Measurements from ENCODE around the gene UNC5CL.
A peak's percentile ranks its signal among the peaks of the same experiment; 100 is the strongest.
"Not testable (repeated sequence)": the region's sequence is repeated elsewhere in the genome, so short reads cannot be mapped to it uniquely, and the experiment has no call there.

The UNC5CL gene

DNA sequence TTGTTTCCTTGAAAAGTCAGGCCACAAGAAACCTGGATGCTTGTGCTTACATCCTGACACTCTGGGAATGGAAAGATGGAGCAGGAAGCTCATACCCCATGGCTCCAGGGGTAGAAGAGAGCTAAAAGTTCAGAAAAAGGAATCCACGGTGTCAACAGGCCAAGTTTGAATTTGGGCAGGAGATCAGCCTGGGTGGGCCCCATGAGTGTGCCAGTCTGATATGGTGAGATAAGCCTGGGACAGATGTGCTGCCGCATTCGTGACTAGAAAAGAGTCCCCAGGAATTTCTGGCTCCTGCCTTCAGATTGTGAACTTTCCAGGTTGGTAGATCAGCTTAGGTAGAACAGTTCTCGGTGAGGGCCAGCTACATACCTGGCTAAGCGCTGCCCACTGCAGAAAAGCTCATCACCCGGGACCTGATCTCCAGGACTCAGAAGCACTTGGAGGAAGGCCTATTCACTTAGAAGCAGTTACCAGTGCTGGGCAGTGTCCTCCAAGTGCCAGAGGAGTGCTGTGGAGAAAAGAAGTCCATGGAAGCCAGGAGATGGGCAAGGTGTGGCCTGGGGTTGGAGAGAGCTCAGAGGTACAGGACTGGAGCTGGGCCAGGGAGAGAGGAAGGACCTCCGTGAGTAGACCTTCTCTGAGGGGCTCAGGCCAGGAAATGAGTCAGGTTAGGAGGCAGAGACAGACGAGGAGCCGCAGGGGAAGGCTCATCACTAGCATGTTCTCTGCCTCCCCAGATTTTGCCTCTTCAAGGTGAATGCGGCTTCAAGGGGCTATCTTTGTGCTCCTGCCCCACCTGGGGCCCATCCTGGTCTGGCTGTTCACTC lies 3.4 kb upstream of the UNC5CL start, which contains the start of gene TSPO2:
Gene TSPO2, plus strand, starts transcription at position 242 of the 830 bp plus-strand sequence. Its CDS starts 519 bp downstream, at position 761.
- no peak for DNase-seq

GRCh38 chr6:41040940-41041536 lies 2.0 kb upstream of the UNC5CL start:
- intact Hi-C loops (cut with DNase I): no loop called here
- DNase-seq: no peak

More for the DNA sequence above, 3.4 kb upstream of the UNC5CL start, which contains the start of gene TSPO2:
- intact Hi-C loops (cut with DNase I): no loop called here

- intact Hi-C loops (cut with DNase I): no loop called here
- DNase-seq: no peak
These were observed 1.3 kb upstream of the UNC5CL start for GRCh38 chr6:41040101-41040939.

DNA sequence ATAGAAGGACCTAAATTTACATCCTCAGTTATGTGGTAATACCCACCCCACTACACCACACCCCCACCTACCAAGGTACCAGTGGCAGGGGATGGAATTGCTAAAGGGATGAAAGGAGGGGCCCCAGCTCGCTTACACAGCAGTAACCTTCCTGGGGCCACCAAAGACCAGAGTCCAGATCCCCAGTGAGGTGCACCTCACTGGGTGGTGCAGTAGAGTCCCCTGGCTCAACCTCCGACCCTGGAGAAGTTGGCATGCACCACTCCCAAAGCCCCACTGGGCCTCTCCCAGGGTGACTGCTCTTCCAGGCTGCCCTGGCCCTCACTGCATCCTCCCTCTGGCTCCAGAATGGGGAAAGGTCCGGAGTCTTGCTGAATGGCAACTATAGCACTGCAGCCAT lies 816 bp downstream of the UNC5CL start:
- intact Hi-C loops (cut with DNase I): no loop called here
- DNase-seq: no peak

DNA sequence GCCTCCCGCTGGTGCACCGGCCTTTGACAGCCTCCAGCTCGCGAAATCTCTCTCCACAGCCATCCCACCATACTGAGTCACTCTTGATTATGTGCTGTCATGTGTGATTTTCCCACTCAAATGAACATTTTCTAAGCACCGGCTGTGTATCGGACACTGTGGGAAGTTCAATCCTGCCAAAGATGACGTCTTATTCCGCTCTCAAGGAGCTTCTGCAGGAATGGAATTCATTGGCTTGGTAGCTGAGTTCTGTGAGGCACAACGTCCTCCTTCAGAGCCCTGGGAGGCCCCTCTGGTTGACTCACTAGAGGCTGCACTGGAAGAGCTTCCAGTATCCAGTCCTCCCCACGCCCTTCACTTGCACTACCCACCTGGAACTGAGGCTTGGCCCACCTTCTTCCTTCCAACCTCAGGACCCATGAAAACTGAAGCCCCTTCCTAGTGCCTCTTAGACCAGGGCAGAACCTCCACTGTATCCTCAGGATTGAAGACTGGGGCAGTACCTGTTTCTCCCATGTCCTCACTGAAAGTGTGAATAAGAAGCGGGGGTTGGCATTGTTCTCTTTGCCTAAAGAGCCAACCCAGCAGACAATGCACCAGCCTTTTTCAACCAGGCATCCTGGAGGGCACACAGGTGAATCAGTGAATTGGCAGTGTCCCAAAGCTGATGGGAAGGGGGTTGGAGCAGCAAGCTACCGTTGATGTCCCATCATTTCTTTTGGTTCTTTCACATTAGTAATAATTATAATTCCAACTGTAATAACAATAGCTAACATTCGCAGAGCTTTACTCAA lies 1.7 kb downstream of the UNC5CL start:
- DNase-seq: peak in 2 of 10 donors; percentile 6 to 23
- intact Hi-C loops (cut with DNase I): no loop called here

- DNase-seq: no peak
- intact Hi-C loops (cut with DNase I): no loop called here
These were observed 2.4 kb downstream of the UNC5CL start for GRCh38 chr6:41036601-41037000.

GRCh38 chr6:41036186-41036585 lies 2.8 kb downstream of the UNC5CL start:
- intact Hi-C loops (cut with DNase I): no loop called here
- no peak for DNase-seq

DNA sequence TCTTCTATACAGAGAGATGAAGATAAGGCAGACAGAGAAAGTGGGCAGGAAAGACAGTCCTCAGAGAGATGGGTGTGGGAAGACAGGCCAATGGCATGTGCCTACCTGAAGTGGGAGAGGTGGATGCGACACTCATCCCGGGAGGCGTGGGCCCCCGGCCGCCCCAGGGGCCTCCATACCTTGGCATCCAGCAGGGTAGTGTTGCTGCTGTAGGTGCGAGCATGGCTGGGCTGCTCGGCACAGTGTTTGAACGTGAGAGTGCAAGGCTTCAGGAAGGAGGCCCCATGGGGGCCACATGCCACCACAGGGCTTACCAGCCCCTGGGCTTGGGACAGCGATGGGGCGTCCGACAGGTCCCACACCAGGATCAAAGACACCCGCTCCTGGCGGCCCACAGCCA lies 5.2 kb downstream of the UNC5CL start:
- intact Hi-C loops (cut with DNase I): no loop called here
- no peak for DNase-seq

- intact Hi-C loops (cut with DNase I): no loop called here
- peak in 1 of 10 donors; percentile 84 for DNase-seq
These were observed 6.2 kb downstream of the UNC5CL start for GRCh38 chr6:41032830-41033229.

- DNase-seq: no peak
- intact Hi-C loops (cut with DNase I): loop anchor here (5.0 kb wide), 2 partner anchors 1046 to 1666 kb away; no protein-coding TSS in a partner anchor
These were observed 10.2 kb downstream of the UNC5CL start for GRCh38 chr6:41028561-41029412.

DNA sequence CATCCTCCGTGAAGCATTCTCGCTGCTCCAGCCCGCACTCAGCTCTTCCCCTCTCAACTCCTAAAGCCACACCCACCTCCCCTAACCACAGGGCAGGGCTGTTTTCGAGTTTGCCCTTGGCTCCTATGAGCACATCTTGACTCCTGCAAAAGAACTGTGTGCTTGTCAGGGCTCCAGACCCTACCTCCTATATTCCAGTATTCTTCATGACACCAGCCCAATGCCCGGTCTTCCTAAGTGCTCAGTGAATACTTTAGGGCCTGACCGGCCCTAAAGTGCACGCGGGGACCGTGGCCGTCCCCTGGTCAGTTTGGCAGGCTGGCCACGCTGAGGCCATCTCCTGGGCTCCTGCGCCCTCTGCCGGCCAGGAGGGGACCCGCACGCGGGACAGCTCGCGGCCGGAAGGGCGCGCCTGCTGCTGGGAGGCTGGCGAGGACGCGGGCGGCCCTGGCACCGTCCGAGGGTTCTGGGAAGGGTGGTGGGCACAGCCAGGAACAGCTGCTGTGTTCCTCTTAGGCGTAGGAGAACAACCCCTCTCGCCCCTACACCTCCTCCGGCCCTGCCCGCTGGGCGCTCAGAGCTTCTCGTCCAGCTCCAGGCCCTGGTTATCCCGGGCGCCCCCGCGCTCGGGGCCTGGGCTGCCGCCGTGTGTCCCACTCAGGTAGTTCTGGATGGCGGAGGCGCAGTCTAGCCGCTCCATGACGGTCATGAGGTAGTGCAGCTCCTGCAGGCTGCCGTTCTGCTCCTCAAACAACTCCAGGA lies 11.0 kb downstream of the UNC5CL start:
- peak; percentile 49 to 97 (median 83) for DNase-seq
- intact Hi-C loops (cut with DNase I): loop anchor here (2.0 to 5.0 kb wide), 3 partner anchors 133 to 1666 kb away; no protein-coding TSS in a partner anchor

DNA sequence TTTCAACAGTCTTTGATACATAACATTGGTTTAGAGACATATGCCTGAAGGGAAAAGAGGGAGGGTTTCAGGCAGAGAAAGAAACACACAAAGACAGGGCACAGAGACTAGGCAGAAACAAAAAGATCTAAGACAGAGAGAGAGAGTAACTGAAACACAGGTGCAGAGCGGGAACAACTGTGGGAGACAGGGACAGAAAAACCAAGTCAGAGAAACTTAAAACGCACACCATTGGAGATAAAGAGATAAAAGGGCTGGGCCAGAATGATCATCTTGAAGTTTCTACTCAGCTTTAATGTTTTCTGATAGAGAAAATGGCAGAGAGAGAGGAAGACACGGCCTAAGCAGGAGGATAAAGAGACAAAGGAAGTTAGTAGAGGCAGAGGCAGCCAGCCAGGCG lies 11.8 kb downstream of the UNC5CL start:
- no peak for DNase-seq
- intact Hi-C loops (cut with DNase I): loop anchor here (2.0 to 5.0 kb wide), 3 partner anchors 132 to 1665 kb away; no protein-coding TSS in a partner anchor

- intact Hi-C loops (cut with DNase I): loop anchor here (2.0 to 5.0 kb wide), 3 partner anchors 131 to 1664 kb away; no protein-coding TSS in a partner anchor
- DNase-seq: no peak
These were observed 13.0 kb downstream of the UNC5CL start for GRCh38 chr6:41025966-41026530.

- no peak for DNase-seq
- intact Hi-C loops (cut with DNase I): no loop called here
These were observed 15.9 kb downstream of the UNC5CL start for GRCh38 chr6:41023114-41023513.

GRCh38 chr6:41022294-41022693 lies 16.7 kb downstream of the UNC5CL start:
- DNase-seq: no peak
- intact Hi-C loops (cut with DNase I): no loop called here

GRCh38 chr6:41021832-41022231 lies 17.2 kb downstream of the UNC5CL start:
- intact Hi-C loops (cut with DNase I): no loop called here
- peak in 7 of 10 donors; percentile 33 to 90 (median 56) for DNase-seq

GRCh38 chr6:41017663-41018062 lies 21.4 kb downstream of the UNC5CL start:
- intact Hi-C loops (cut with DNase I): no loop called here
- no peak for DNase-seq

GRCh38 chr6:41015860-41016259 lies 23.2 kb downstream of the UNC5CL start:
- intact Hi-C loops (cut with DNase I); DNase-seq: not testable (repeated sequence)

Measured in posterior cingulate gyrus (tissue), 11 donors.